Measurements from ENCODE around the gene NOP10.
"Not testable (repeated sequence)": the region's sequence is repeated elsewhere in the genome, so short reads cannot be mapped to it uniquely, and the experiment has no call there.

Gene NOP10

GRCh38 chr15:34342737-34343575 is at the start of gene NOP10, which contains the start of gene NUTM1:
NOP10 (minus strand) TSS chr15:34343136; CDS start chr15:34343073, 63 bp downstream.
NUTM1 (plus strand) TSS chr15:34343315; CDS start chr15:34343697, 382 bp downstream.
- peak; percentile 99 for DNase-seq

DNA sequence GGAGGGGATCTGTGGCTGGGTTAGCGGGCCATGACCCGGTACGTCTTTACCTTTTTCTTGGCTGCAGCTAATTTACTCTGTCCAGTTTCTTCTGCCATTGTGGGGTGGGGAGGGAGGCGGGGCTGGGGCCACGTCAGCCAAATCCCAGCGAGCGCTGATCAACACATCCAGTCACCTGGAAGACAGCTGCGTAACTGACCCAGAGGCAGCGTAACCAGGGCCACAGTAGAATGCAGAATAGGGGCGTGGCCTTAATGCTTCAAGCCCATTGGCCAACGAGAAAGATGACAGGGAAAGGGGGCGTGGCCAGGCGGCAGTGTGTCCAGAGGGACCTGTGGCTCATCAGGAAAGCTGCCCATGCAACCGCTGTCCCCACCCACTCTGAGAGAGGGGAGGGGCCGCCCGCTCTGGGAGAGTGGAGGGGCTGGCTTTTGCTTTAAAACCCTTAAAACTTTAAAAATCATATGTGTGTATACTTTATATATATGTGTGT is 46.7 kb upstream of the NOP10 start:
- not testable (repeated sequence) for DNase-seq

DNA sequence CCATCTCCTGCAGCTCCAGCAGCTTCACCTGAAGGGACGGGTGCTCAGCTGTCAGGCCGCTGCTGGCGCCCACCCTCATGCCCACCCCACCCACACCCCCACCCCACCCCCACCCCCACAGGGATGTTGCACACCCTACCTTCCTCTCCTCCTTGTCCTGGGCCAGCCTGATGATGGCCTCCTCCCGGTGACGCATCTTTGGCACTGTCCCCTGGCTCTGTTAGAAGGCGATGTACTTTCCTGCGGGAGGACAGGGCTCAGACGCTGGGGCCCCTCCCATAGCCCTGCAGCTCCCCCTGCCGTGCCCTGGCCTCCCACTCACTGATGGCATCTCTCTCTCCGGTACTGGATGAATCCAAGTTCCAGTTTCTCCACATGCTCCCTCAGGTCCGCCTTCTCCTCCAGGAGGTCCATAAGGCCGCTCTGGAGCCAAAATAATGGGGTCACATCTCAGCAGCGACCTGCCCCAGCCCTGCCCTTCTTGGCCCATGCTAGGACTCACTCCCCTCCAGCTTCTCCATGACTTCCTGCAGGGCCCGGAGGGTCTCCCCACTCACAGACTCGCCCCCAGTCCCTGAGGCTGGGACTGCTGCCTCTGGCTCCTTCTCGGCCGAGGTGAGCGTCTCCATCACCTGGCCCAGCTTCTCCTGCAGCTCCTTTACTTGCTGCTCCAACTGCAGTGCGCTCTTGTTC is 39.0 kb upstream of the NOP10 start:
- DNase-seq = not testable (repeated sequence)

DNA sequence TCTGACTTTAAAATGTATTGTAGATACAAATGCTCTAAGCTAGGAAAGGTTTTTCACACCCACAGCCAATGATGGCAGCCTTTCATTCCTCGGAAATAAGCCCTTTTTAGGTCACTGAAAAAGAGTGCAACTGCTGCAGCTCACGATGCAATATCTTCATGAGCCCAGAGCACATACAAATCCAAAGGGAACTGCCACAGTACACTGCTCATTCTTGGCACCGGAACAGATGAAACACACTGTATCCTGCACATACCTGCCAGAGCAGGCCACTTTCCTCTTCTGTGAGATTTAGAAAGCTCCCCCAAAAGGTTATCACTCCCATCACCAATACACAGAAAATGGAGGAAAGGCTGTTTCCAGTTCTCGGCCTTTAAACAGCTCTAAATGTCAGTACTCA is 37.6 kb upstream of the NOP10 start:
- DNase-seq = not testable (repeated sequence)

DNA sequence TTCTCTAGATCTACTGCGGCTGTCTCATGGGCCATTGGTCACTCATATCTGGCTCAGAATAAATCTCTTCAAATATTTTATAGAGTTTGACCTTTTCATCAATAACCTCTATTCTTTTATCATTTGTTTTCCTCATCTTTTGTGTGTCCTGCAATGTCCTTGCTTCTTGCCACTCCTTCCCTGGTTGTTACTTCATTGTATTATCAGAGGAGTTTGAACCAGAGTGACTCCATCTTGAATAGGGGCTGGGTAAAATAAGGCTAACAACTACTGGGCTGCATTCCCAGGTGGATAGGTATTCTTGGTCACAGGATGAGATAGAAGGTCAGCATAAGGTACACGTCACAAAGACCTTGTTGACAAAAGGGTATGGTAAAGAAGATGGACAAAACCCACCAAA is 33.9 kb upstream of the NOP10 start:
- no peak for DNase-seq

- not testable (repeated sequence) for DNase-seq
Measured at GRCh38 chr15:34375541-34375940, 32.6 kb upstream of the NOP10 start.

DNA sequence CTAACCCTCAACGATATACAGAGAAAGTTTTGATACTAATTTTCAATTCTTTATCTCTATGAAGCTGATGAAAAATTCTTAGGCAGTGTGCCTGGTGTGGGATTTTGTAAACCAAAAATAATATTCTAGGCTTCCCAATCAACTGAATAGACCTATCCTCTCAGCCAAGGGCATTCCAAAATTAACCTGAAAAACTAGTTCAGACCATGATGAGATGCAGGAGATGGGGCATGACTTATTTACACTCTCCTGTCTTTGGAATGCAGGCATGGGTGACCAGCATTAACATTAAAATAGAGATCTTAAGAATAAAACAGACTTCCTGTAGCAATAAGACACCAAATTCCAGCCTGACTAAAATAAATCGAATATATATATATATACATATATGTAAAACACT is 31.9 kb upstream of the NOP10 start:
- no peak for DNase-seq

GRCh38 chr15:34373951-34374350 is 31.0 kb upstream of the NOP10 start:
- no peak for DNase-seq

- no peak for DNase-seq
Measured at GRCh38 chr15:34370643-34371042, 27.7 kb upstream of the NOP10 start.

- no peak for DNase-seq
Measured at GRCh38 chr15:34370129-34370528, 27.2 kb upstream of the NOP10 start.

DNA sequence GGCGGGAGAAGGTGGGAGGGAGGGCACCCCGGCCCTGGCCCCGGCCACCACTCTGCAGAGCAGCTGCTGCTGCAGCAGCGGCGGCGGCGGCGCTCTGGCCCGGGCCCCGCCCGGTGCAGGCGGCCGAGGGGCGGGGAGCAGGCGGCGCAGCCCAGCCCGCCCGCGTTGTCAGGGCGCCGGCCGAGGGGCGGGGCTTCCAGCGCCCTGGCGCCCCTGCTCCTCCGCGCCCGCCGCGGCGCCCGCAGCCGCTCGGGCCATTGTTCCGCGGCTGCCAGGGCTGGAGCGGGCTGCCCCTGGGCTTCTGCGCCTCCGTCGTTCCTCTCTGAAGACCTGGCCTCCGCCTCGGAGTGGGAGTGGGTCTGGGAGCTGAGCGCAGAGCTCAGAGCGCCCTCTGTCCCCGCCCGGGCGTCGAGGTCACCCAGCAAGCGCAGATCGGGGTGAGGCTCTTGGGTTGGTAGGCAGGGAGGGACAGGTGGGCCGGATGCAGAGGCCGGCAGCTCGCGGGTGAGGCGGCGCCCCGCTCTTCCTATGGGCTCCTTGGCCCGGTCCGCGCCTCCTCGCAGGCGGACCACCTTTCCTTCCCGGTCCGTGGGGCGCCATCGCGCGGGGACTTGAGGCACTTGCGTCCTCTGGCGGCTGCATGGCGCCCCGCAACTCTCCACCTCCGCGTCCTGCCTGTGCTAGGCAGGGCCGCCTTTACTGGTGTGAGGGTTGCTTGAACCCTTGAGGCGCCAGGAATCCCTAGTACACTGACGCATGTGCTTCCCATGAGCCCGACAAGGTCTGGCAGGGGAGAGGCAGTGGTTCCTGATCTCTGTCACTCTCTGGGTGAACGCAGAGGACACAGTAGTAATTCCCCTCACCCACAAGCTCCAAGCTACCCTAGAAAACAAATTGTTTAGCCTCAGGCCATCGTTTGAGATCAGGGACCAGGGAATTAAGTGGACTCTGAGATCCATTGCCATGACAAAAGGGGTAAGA is 24.5 kb upstream of the NOP10 start, which contains the start of gene LPCAT4:
TSS of gene LPCAT4 (minus strand) at position 96 of the 981 bp plus-strand sequence. CDS start 96 bp downstream, outside the sequence.
- peak; percentile 92 for DNase-seq

DNA sequence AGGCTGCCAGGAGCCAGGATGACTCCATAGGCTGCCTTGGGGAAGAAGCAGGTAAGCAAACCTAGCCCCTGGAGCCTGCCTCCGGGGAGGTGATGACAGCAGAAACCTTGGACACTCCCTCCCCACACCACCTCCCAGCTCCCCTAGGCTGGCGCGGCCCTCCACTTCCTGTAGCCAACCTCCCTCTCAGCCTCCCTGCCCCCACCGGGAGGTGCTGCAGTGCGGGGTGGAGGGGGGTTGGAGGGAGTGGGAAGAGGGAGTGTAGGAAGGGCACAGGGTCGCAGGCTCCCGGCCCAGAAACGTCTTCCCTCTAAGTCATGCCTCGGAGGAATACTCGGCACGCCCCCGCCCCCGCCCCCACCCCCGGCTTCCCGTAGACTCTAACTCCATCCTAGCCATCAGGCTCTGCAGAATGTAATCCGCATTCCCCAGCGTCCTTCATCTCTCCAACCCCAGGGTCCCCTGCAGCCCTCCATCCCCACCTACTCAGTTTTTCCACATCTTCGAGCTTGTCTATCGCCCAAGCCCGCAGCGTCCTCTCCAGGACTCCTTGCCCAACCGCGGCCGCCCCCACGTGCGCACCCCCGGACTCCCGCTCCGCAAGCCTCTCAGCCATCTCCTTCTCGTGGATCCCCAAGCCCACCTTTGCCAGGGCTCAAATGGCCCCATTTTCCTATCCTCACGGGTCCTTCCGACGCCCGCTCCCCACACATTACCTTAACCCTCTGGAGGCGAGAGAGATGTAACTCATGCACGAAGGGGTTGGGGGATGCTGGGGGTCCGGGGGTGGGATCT is 23.5 kb upstream of the NOP10 start:
- DNase-seq = peak; percentile 79

DNA sequence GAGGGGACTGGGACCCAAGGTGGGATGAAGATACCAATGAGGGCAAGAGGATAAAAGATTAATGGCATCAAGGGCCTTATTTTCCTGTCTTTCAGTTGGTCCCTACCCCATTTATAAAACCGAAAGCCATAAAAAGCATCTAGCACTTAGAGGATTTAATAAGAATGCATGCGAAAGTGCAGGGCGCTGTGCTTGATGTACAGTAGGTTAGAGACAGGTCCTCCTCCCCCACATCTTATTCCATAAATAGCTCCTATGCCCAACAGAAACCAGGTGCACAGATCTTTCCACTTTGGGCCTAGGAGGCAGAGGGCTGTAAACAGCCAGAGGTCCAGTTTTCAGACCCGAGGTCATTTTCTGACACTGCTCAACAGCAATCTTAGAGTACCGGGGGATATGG is 22.9 kb upstream of the NOP10 start:
- no peak for DNase-seq

GRCh38 chr15:34365091-34365825 is 22.3 kb upstream of the NOP10 start:
- no peak for DNase-seq

- DNase-seq = no peak
Measured at GRCh38 chr15:34364041-34364440, 21.1 kb upstream of the NOP10 start.

DNA sequence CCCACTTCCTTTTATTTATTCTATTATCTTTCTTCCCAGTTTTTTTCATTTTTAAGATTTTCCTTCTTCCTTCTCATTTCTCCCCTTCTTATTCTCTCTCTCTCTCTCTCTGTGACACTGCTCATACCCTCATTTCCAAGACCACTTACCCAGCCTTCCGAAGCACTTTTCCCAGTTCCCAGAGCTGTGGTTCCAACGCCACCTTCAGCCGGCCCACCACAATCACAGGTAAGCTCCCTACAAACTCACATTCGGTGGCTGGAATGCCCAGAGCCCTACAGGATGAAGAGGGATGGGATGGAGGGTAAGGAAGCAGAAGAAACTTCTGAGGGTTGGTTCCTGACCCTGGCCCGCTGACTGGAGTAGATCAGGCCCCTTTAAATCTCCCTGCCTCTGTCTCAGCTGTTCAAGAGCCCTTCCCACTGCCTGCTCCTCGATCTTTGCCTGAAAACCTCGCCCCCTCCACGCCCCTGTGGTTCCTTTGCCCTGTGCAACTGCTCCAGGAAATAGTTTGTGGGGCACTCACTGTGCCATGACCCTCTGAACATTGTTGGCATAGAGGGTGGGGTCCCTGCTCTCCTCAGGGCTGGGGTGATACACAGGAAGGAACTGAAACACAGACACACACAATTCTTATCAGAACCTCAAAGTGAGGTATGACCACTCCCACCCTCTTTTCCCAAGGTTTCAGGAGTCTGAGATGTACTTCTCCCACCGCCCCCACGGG is 19.3 kb upstream of the NOP10 start:
- no peak for DNase-seq

DNA sequence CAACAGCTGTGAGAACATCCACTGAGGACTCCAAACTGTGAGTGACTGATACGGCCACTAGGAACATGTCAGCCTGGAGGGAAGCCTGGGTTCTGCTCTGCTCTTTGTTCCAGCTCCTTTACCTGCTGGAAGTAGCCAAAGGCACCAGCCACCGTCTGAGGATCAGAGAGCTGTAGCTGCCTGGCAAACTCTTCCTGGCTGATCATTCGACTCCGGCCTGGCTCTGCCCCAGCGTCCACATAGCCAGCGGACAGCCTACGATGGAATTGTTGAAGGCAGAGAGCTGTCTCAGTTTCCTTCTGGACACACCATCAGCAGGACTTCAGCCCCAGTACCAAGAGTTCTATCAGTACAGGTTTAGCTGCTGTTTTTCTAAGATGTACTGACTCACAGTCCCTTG is 18.3 kb upstream of the NOP10 start:
- DNase-seq = no peak

DNA sequence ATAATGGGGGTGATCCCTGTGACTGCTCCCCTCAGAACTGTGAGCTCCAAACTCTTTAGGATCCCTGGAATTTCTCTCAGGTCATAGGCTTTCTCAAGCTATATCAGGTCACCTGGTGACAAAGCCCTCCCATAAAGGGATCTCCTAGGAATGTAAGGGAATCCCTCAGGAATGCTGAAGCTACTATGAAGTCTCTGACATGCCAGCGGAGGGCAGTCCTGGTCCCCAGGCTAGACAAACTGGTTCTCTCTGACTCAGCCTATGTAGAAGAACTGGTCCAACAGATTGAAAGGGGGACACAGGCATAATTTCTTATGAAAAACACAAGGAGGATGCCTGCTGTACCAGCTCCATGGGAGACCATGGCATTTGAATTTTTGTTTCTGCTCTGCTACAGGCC is 17.4 kb upstream of the NOP10 start:
- no peak for DNase-seq

DNA sequence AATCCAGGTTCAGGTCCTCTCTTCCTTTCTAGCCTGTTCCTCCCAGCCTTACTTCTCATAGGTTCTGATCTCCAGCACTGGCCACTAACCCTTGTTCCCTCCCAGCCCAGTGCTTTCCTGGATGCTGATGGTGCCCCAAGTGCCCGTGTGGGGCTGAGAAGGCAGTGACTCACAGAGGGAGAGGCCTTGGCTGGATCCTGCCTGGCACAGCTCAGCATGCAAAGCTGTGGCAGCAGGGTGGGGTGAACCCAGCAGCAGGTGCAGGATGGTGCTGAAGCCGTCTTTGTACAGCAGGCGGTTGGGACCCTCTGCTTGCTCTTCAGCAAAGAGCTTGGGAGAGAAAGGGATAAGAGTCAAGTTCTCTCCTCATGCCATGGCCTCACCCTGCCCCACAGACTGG is 16.5 kb upstream of the NOP10 start:
- DNase-seq = no peak

GRCh38 chr15:34358948-34359347 is 16.0 kb upstream of the NOP10 start:
- no peak for DNase-seq
